H1 (cell line): ENCODE measurements around the gene EPG5. TPM values are rescaled to one million over a fixed set of nuclear protein-coding genes. Genes with fewer than 3 reads are reported as not detected.

Experiments
- CTCF ChIA-PET: fragments of 300-600 bp; sonication (Branson Sonifier 250); formaldehyde crosslinking; loops from one replicate; lab custom pipeline; 2021; ENCODE audit not compliant: partially characterized antibody; lab: Charles Lee
- POLR2A ChIA-PET: fragments of 300-600 bp; sonication (Branson Sonifier 250); formaldehyde crosslinking; loops from one replicate; lab custom pipeline; 2021; ENCODE audit warnings: inconsistent platforms; ENCODE audit not compliant: partially characterized antibody; lab: Charles Lee
- DNase-seq, 2 experiments: peaks; one replicate each; pipeline versions ENCODE4 v3.0.0 to v3.0.0-alpha.2; 2010 to 2022; ENCODE audit warnings: low spot score in 2 of 2, low read depth in 1 of 2, mixed read lengths in 1 of 2
- FAIRE-seq: peaks from 2 replicates; lab custom pipeline; 2011; peaks lifted over from hg19 to GRCh38; lab: Jason Lieb, UNC
- H2AFZ ChIP-seq: 2 replicates; pipeline ENCODE4 v1.8.1; 2012; ENCODE audit warnings: low read length, inconsistent platforms
- H2AK5ac ChIP-seq: 2 replicates; pipeline ENCODE4 v1.6.1; 2013; ENCODE audit warnings: low read depth, low read length
- H2BK120ac ChIP-seq: replicated peaks from 2 replicates; pipeline ENCODE3; 2013; ENCODE audit warnings: low read depth, low read length, inconsistent platforms
- H2BK12ac ChIP-seq: 2 replicates; pipeline ENCODE4 v1.6.1; 2013; ENCODE audit warnings: low read depth, low read length
- H2BK15ac ChIP-seq: 2 replicates; pipeline ENCODE4 v1.6.1; 2013; ENCODE audit warnings: low read length
- H2BK20ac ChIP-seq: 2 replicates; pipeline ENCODE4 v1.6.1; 2013; ENCODE audit warnings: low read length
- H2BK5ac ChIP-seq: 2 replicates; pipeline ENCODE4 v1.6.1; 2013; ENCODE audit warnings: low read depth, low read length
- H3K14ac ChIP-seq: 2 replicates; pipeline ENCODE4 v1.6.1; 2013; ENCODE audit warnings: inconsistent platforms; ENCODE audit not compliant: insufficient read length
- H3K18ac ChIP-seq: 2 replicates; pipeline ENCODE4 v1.6.1; 2013; ENCODE audit warnings: low read length; ENCODE audit errors: extremely low read depth
- H3K23ac ChIP-seq: 2 replicates; pipeline ENCODE4 v1.6.1; 2013; ENCODE audit warnings: inconsistent platforms; ENCODE audit not compliant: insufficient read length
- H3K23me2 ChIP-seq: 2 replicates; pipeline ENCODE4 v1.6.1; 2013; ENCODE audit warnings: low read depth, low read length
- H3K27ac ChIP-seq: 2 replicates; pipeline ENCODE4 v1.6.1; 2011; ENCODE audit warnings: low read depth, low read length, inconsistent platforms
- H3K27me3 ChIP-seq, 4 experiments: replicated peaks in 1 of 4; 1 replicate in 1 of 4; 2 replicates in 3 of 4; pipeline versions ENCODE4 v1.6.1 to v1.8.1; 2011 to 2013; ENCODE audit warnings: low read length in 3 of 4, mild to moderate bottlenecking in 3 of 4, inconsistent platforms in 2 of 4, mixed read lengths in 2 of 4, moderate library complexity in 1 of 4; ENCODE audit not compliant: control insufficient read depth in 3 of 4, insufficient read depth in 3 of 4; ENCODE audit errors: extremely low read depth in 1 of 4
- H3K36me3 ChIP-seq, 4 experiments: 2 replicates each; pipeline versions ENCODE4 v1.6.1 to v1.8.1; 2011 to 2013; ENCODE audit warnings: mild to moderate bottlenecking in 4 of 4, low read length in 3 of 4, moderate library complexity in 2 of 4, control low read depth in 1 of 4, inconsistent platforms in 1 of 4; ENCODE audit not compliant: insufficient read depth in 4 of 4, control insufficient read depth in 2 of 4
- H3K4ac ChIP-seq: replicated peaks from 2 replicates; pipeline ENCODE3; 2013; ENCODE audit warnings: low read length, low read depth, mixed read lengths, inconsistent platforms; ENCODE audit not compliant: insufficient read length
- H3K4me1 ChIP-seq, 4 experiments: replicated peaks in 1 of 4; 1 replicate in 1 of 4; 2 replicates in 3 of 4; pipeline versions ENCODE4 v1.6.1 to v1.8.1; 2011 to 2013; ENCODE audit warnings: low read length in 3 of 4, inconsistent platforms in 2 of 4, mixed read lengths in 1 of 4; ENCODE audit not compliant: insufficient read depth in 4 of 4, control insufficient read depth in 3 of 4
- H3K4me2 ChIP-seq, 2 experiments: 2 replicates each; pipeline versions ENCODE4 v1.6.1 to v1.8.1; 2011 to 2013; ENCODE audit warnings: low read depth in 2 of 2, low read length in 2 of 2, control low read depth in 1 of 2, inconsistent platforms in 1 of 2, mild to moderate bottlenecking in 1 of 2; ENCODE audit not compliant: insufficient read depth in 1 of 2
- H3K4me3 ChIP-seq, 4 experiments: fragments of 200-600, 300-600 bp in 1 of 4; sonication (generic), shearing (Covaris generic), sonication (Bioruptor Twin) in 1 of 4; 2 replicates each; pipeline versions ENCODE4 v1.5.1 to v1.8.1; 2011 to 2016; ENCODE audit warnings: low read length in 4 of 4, low read depth in 3 of 4, control low read depth in 2 of 4, inconsistent platforms in 2 of 4, mild to moderate bottlenecking in 2 of 4, mixed read lengths in 1 of 4, moderate library complexity in 1 of 4; ENCODE audit not compliant: insufficient read depth in 2 of 4; ENCODE audit errors: extremely low read depth in 1 of 4
- H3K56ac ChIP-seq: replicated peaks from 2 replicates; pipeline ENCODE3; 2013; ENCODE audit warnings: low read depth, mild to moderate bottlenecking, mixed read lengths, low read length, inconsistent platforms; ENCODE audit not compliant: insufficient read length
- H3K79me1 ChIP-seq: 2 replicates; pipeline ENCODE4 v1.6.1; 2013; ENCODE audit warnings: low read depth, low read length, control low read depth
- H3K79me2 ChIP-seq, 2 experiments: 2 replicates each; pipeline versions ENCODE4 v1.6.1 to v1.8.1; 2012 to 2013; ENCODE audit warnings: low read length in 2 of 2, mild to moderate bottlenecking in 2 of 2, inconsistent platforms in 1 of 2; ENCODE audit not compliant: insufficient read depth in 2 of 2, control insufficient read depth in 1 of 2
- H3K9ac ChIP-seq, 4 experiments: replicated peaks in 1 of 4; 1 replicate in 1 of 4; 2 replicates in 3 of 4; pipeline versions ENCODE4 v1.6.1 to v1.8.1; 2011 to 2013; ENCODE audit warnings: low read depth in 3 of 4, low read length in 3 of 4, control low read depth in 2 of 4, mild to moderate bottlenecking in 2 of 4, moderate library complexity in 2 of 4, inconsistent platforms in 1 of 4; ENCODE audit errors: extremely low read depth in 1 of 4
- H3K9me3 ChIP-seq, 2 experiments: 2 replicates each; pipeline versions ENCODE4 v1.6.1 to v1.8.1; 2012 to 2013; ENCODE audit warnings: mild to moderate bottlenecking in 2 of 2, moderate library complexity in 2 of 2, control low read depth in 1 of 2, inconsistent platforms in 1 of 2, low read depth in 1 of 2, low read length in 1 of 2, mixed read lengths in 1 of 2; ENCODE audit not compliant: insufficient read depth in 2 of 2
- H4K20me1 ChIP-seq, 2 experiments: replicated peaks in 1 of 2; 2 replicates each; pipeline versions ENCODE3 to v1.8.1; 2011 to 2013; ENCODE audit warnings: inconsistent platforms in 2 of 2, low read length in 2 of 2, mild to moderate bottlenecking in 1 of 2; ENCODE audit not compliant: insufficient read depth in 2 of 2, control insufficient read depth in 1 of 2
- H4K5ac ChIP-seq: 2 replicates; pipeline ENCODE4 v1.6.1; 2013; ENCODE audit warnings: low read length, low read depth, mixed read lengths, inconsistent platforms; ENCODE audit not compliant: insufficient read length
- H4K8ac ChIP-seq: 2 replicates; pipeline ENCODE4 v1.8.0; 2013; ENCODE audit warnings: mild to moderate bottlenecking, moderate library complexity, low read length, inconsistent platforms; ENCODE audit not compliant: insufficient read depth; ENCODE audit errors: extremely low read depth
- H4K91ac ChIP-seq: replicated peaks from 2 replicates; pipeline ENCODE3; 2013; ENCODE audit warnings: low read length, mixed read lengths, inconsistent platforms; ENCODE audit not compliant: insufficient read length
- ATF3 ChIP-seq: IDR thresholded peaks from 2 replicates; pipeline ENCODE4 v1.6.1; 2011; ENCODE audit warnings: low read depth, mild to moderate bottlenecking, low read length; ENCODE audit not compliant: insufficient read depth
- BACH1 ChIP-seq: IDR thresholded peaks from 2 replicates; pipeline ENCODE4 v1.6.1; 2012; ENCODE audit warnings: low read length, improper control_type of control experiment
- CBX5 ChIP-seq: fragments of 300-800, 300-1000 bp; sonication (generic); IDR thresholded peaks from 2 replicates; pipeline ENCODE4 v1.7.1; 2016; ENCODE audit warnings: antibody characterized with exemption, low read length, low read depth
- CEBPB ChIP-seq: IDR thresholded peaks from 2 replicates; pipeline ENCODE4 v1.6.1; 2012; ENCODE audit warnings: low read depth, low read length
- CHD2 ChIP-seq: IDR thresholded peaks from 2 replicates; pipeline ENCODE4 v1.6.1; 2012; ENCODE audit warnings: low read length, improper control_type of control experiment
- EP300 ChIP-seq, 2 experiments: IDR thresholded peaks; 1 replicate in 1 of 2; 2 replicates in 1 of 2; pipeline ENCODE4 v1.6.1; 2011 to 2012; ENCODE audit warnings: low read depth in 2 of 2, low read length in 2 of 2, mild to moderate bottlenecking in 2 of 2, borderline replicate concordance in 1 of 2, inconsistent platforms in 1 of 2, moderate library complexity in 1 of 2
- EZH2 ChIP-seq: fragments of 200-600 bp; sonication (generic); IDR thresholded peaks from 2 replicates; pipeline ENCODE4 v1.7.1; 2012; ENCODE audit warnings: low read depth, mild to moderate bottlenecking, moderate library complexity, low read length, inconsistent platforms; ENCODE audit not compliant: severe bottlenecking
- GTF2F1 ChIP-seq: IDR thresholded peaks from 2 replicates; pipeline ENCODE4 v1.6.1; 2012; ENCODE audit warnings: low read depth, low read length, improper control_type of control experiment, borderline replicate concordance
- HDAC6 ChIP-seq: IDR thresholded peaks from one replicate; pipeline ENCODE4 v1.7.1; 2012; ENCODE audit warnings: low read depth, mild to moderate bottlenecking, inconsistent platforms, low read length, moderate library complexity
- JUN ChIP-seq: IDR thresholded peaks from 2 replicates; pipeline ENCODE4 v1.6.1; 2011; ENCODE audit warnings: low read depth, mild to moderate bottlenecking, improper control_type of control experiment, low read length
- RAD21 ChIP-seq, 2 experiments: IDR thresholded peaks in 1 of 2; conservative IDR thresholded peaks in 1 of 2; 2 replicates each; pipeline ENCODE4 v1.6.1; 2011; ENCODE audit warnings: low read depth in 2 of 2, low read length in 2 of 2, improper control_type of control experiment in 1 of 2, inconsistent platforms in 1 of 2, mild to moderate bottlenecking in 1 of 2, moderate library complexity in 1 of 2
- SAP30 ChIP-seq: fragments of 300-600 bp; sonication (generic); IDR thresholded peaks from 2 replicates; pipeline ENCODE4 v1.7.1; 2012; ENCODE audit warnings: low read length, moderate library complexity, mild to moderate bottlenecking, inconsistent platforms; ENCODE audit not compliant: insufficient read depth, insufficient replicate concordance
- SP4 ChIP-seq: IDR thresholded peaks from 2 replicates; pipeline ENCODE4 v1.6.1; 2012; ENCODE audit warnings: low read length, inconsistent platforms
- ZNF274 ChIP-seq: IDR thresholded peaks from 2 replicates; pipeline ENCODE4 v1.7.0; 2012; ENCODE audit warnings: low read length, borderline replicate concordance; ENCODE audit errors: extremely low read depth
- WGBS, 2 experiments: shearing (Covaris generic) in 1 of 2; methylation state at CpG; one replicate each; pipeline versions ENCODE4 v1.1.6 to v1.1.7; 2013 to 2015; ENCODE audit warnings: low lambda C conversion rate in 2 of 2, mixed read lengths in 2 of 2, inconsistent platforms in 1 of 2, low coverage in 1 of 2, missing lambda C conversion rate in 1 of 2; ENCODE audit not compliant: insufficient replicate concordance in 2 of 2, insufficient coverage in 1 of 2, insufficient read length in 1 of 2; ENCODE audit errors: extremely low coverage in 1 of 2, missing lambda C conversion rate in 1 of 2; 5-methylcytosine and 5-hydroxymethylcytosine counted together
- polyA plus RNA-seq, 7 experiments: library from polyadenylated mRNA; depleted of rRNA in 3 of 7; stranded (reverse) in 5 of 7; unstranded in 2 of 7; fragments of >200 nt in 5 of 7; fragments of 200-250 nt in 2 of 7; gene quantifications; 1 replicate in 5 of 7; 2 replicates in 1 of 7; 4 replicates in 1 of 7; pipeline versions ENCODE4 v1.2.1 to v1.2.3, GENCODE V29; 2011 to 2013; ENCODE audit warnings: missing spikeins in 2 of 7, mixed read lengths in 2 of 7
- total RNA-seq: library from RNA; stranded (reverse); fragmentation: NEBNext Ultra II Directional; extraction: Animal tissue kit (Norgen Biotek cat#: 25700); gene quantifications from 2 replicates; pipeline ENCODE4 v1.2.1, GENCODE V29; 2021

Gene EPG5
- total and polyA plus RNA-seq, 2 of the 8 experiments (the other 6 are each of a cell fraction or from before 2014, with no cell fraction given): 14.1 to 18.3 TPM

GRCh38 chr18:45926085-45926484, 41.0 kb downstream of the EPG5 start:
- no peak overlapping the region for H3K56ac ChIP-seq
- WGBS, 2 experiments: 91% methylated on average over 3 of the region's 3 CpGs; no CpG with 5 or more reads in 1 of the 2 experiments
- H2BK20ac ChIP-seq: no peak overlapping the region
- H3K4me1 ChIP-seq: no peaks in the 10 kb centered on the region
- H3K27me3 ChIP-seq: no peaks in the 10 kb centered on the region
- H4K5ac ChIP-seq: no peak overlapping the region
- H2BK5ac ChIP-seq: no peak overlapping the region
- no peaks in the 10 kb centered on the region; the same call in 1 of the 2 replicates for H3K23me2 ChIP-seq
- peaks cover 7 to 29% (median 17%) of the 10 kb centered on the region in 4 experiments; a peak in 7 of 8 replicates for H3K36me3 ChIP-seq
- H3K4me3 ChIP-seq: no peak overlapping the region
- H3K79me1 ChIP-seq: no peaks in the 10 kb centered on the region
- H3K9me3 ChIP-seq: no peaks in the 10 kb centered on the region
- H3K23ac ChIP-seq: no peak overlapping the region
- H3K18ac ChIP-seq: no peak overlapping the region
- no peaks in the 10 kb centered on the region for H3K79me2 ChIP-seq
- H3K14ac ChIP-seq: no peak overlapping the region
- H4K20me1 ChIP-seq: peaks cover 0 to 2% of the 10 kb centered on the region in 2 experiments
- H2AFZ ChIP-seq: no peak overlapping the region
- H3K27ac ChIP-seq: no peak overlapping the region
- H2AK5ac ChIP-seq: no peak overlapping the region
- no peak overlapping the region for H2BK120ac ChIP-seq
- POLR2A ChIA-PET: no interaction called here
- H3K9ac ChIP-seq: no peak overlapping the region
- FAIRE-seq (no peak), DNase-seq (no peak)
- no peak overlapping the region for H4K91ac ChIP-seq
- H2BK15ac ChIP-seq: no peak overlapping the region
- H4K8ac ChIP-seq: no peak overlapping the region
- H2BK12ac ChIP-seq: no peak overlapping the region
- no peak overlapping the region for H3K4ac ChIP-seq
- CTCF ChIA-PET: interaction anchor here (2.4 kb wide), 1 partner anchor 148 kb away, joined by 11 read pairs; no protein-coding TSS in a partner anchor
- H3K4me2 ChIP-seq: no peak overlapping the region
- TF ChIP-seq ATF3 (no peak), CHD2 (no peak), HDAC6 (no peak), JUN (no peak), SAP30 (no peak), EP300 (IDR thresholded peaks at IDR 0.05; ENCODE audit: borderline replicate concordance in 1 of 2, low read depth in 2 of 2, low read length in 2 of 2) (no peak), CBX5 (no peak), SP4 (no peak), ZNF274 (no peak), BACH1 (no peak), RAD21 (IDR thresholded peaks at IDR 0.05 in 1 of 2, conservative IDR thresholded peaks at IDR 0.05 in 1 of 2; ENCODE audit: low read depth in 2 of 2, low read length in 2 of 2) (no peak), EZH2 (no peak), GTF2F1 (no peak), CEBPB (no peak)
